ENCODE measurements around the gene PICALM. TPM values are rescaled to one million over a fixed set of nuclear protein-coding genes. Genes with fewer than 3 reads are reported as not detected.

The PICALM gene
- total and polyA plus RNA-seq, 2 of the 8 experiments (the other 6 are each of a cell fraction or from before 2014, with no cell fraction given): 69.4 to 71.3 TPM

GRCh38 chr11:86063536-86063935 is 5.3 kb downstream of the PICALM start (continued):
- no peak for TF ChIP-seq CTCF (IDR thresholded peaks at IDR 0.05; ENCODE audit: control extremely low read depth in 1 of 3, insufficient read depth in 1 of 3, low read depth in 1 of 3, low read length in 3 of 3)
- no peak for TF ChIP-seq RFX5 (IDR thresholded peaks at IDR 0.05; ENCODE audit: borderline replicate concordance, low read depth, low read length)
- TF ChIP-seq CHD2 (IDR thresholded peaks at IDR 0.05; ENCODE audit: low read length): no peak

All from H1 (cell line).